MM.1S (cell line): Measurements from ENCODE around the gene TREX2.

Experiments used
- CTCF ChIP-seq: fragments of 300-600 bp; sonication (generic); IDR thresholded peaks from 2 replicates; pipeline ENCODE4 v1.5.1; 2016; ENCODE audit warnings: antibody characterized with exemption, low read length, mixed read lengths
- EZH2 ChIP-seq: fragments of 300-600 bp; sonication (generic); optimal IDR thresholded peaks from 2 replicates; pipeline ENCODE3; 2017; ENCODE audit warnings: low read depth, mild to moderate bottlenecking, antibody characterized with exemption, low read length, mixed read lengths
- EZH2phosphoT487 ChIP-seq: fragments of 300-600 bp; sonication (generic); IDR thresholded peaks from 2 replicates; pipeline ENCODE4 v1.6.1; 2018; ENCODE audit warnings: antibody characterized with exemption, low read length

- no peak for TF ChIP-seq CTCF
- no peak for TF ChIP-seq EZH2
- no peak for TF ChIP-seq EZH2phosphoT487
Observed at GRCh38 chrX:153445106-153445855, 575 bp downstream of the TREX2 start.
